Panc1 (cell line): ENCODE measurements around the gene NLRC5. TPM values are rescaled to one million over a fixed set of nuclear protein-coding genes. Genes with fewer than 3 reads are reported as not detected.
"Not testable (repeated sequence)": the region's sequence is repeated elsewhere in the genome, so short reads cannot be mapped to it uniquely, and the experiment has no call there.

ENCODE experiments used
- ATAC-seq: fragments of 200-7000 bp; cut with Tn5 transposase; 2 replicates; pipeline ENCODE4 v1.9.1; 2020; ENCODE audit warnings: mild to moderate bottlenecking, moderate library complexity
- BruUV-seq: library from RNA; stranded (reverse); fragments of 400-500 nt; replicated peaks from 2 replicates; lab custom pipeline; 2021; lab: Mats Ljungman, UMichigan
- CTCF ChIA-PET: fragments of 300-600 bp; sonication (Branson Sonifier 250); formaldehyde crosslinking; loops from one replicate; lab custom pipeline; 2022; ENCODE audit warnings: antibody characterized with exemption; lab: Charles Lee
- POLR2A ChIA-PET: fragments of 300-600 bp; sonication (Branson Sonifier 250); formaldehyde crosslinking; loops from one replicate; lab custom pipeline; 2022; ENCODE audit warnings: antibody characterized with exemption; lab: Charles Lee
- DNase-seq: peaks from one replicate; pipeline ENCODE4 v3.0.0-alpha.2; 2010; ENCODE audit warnings: low read depth, low spot score
- H3K27ac ChIP-seq: 2 replicates; pipeline ENCODE4 v1.5.1; 2011; ENCODE audit warnings: mild to moderate bottlenecking, low read length, inconsistent platforms
- H3K27me3 ChIP-seq: fragments of 200-500 bp; sonication (Bioruptor generic); 2 replicates; pipeline ENCODE4 v1.6.0; 2014; ENCODE audit warnings: low read length, inconsistent platforms; ENCODE audit not compliant: control insufficient read depth, insufficient read depth
- H3K36me3 ChIP-seq: fragments of 200-500 bp; sonication (Bioruptor generic); 2 replicates; pipeline ENCODE4 v1.5.1; 2014; ENCODE audit warnings: inconsistent platforms, mild to moderate bottlenecking, low read length, moderate library complexity; ENCODE audit not compliant: control insufficient read depth, insufficient read depth
- H3K4me1 ChIP-seq: 2 replicates; pipeline ENCODE4 v1.5.1; 2011; ENCODE audit warnings: inconsistent platforms, mild to moderate bottlenecking, low read length, moderate library complexity; ENCODE audit not compliant: control insufficient read depth, insufficient read depth
- H3K4me3 ChIP-seq, 2 experiments: 2 replicates each; pipeline ENCODE4 v1.5.1; 2011 to 2012; ENCODE audit warnings: low read depth in 2 of 2, low read length in 2 of 2, mild to moderate bottlenecking in 2 of 2, inconsistent platforms in 1 of 2, moderate library complexity in 1 of 2
- H3K9me3 ChIP-seq: fragments of 200-500 bp; sonication (Bioruptor generic); 2 replicates; pipeline ENCODE4 v1.5.1; 2014; ENCODE audit warnings: low read depth, mild to moderate bottlenecking, inconsistent platforms, low read length, moderate library complexity; ENCODE audit not compliant: control insufficient read depth, insufficient read depth
- POLR2AphosphoS5 ChIP-seq: IDR thresholded peaks from 2 replicates; pipeline ENCODE4 v1.6.1; 2012; ENCODE audit warnings: mild to moderate bottlenecking, low read depth, low read length, moderate library complexity
- SIN3A ChIP-seq: IDR thresholded peaks from 2 replicates; pipeline ENCODE4 v1.6.1; 2012; ENCODE audit warnings: low read depth, mild to moderate bottlenecking, low read length, moderate library complexity, borderline replicate concordance; ENCODE audit not compliant: insufficient read depth
- TCF7L2 ChIP-seq: IDR thresholded peaks from 2 replicates; pipeline ENCODE4 v1.6.1; 2011; ENCODE audit warnings: mild to moderate bottlenecking, low read depth, low read length, inconsistent platforms
- in situ Hi-C: cut with HindIII; loops from 2 replicates; pipeline ENCODE4 v1.10.0; 2016; ENCODE audit warnings: low sequenced_read_pairs, low pct_unique_long_range_greater_than_20kb
- intact Hi-C: fragments of 100-400 bp; cut with micrococcal nuclease; formaldehyde crosslinking; loops from one replicate; pipeline ENCODE4 v1.10.0; 2022; ENCODE audit not compliant: unreplicated experiment
- total RNA-seq: library from RNA; stranded (reverse); gene quantifications from one replicate; pipeline ENCODE4 v1.2.1, GENCODE V29; 2021; ENCODE audit not compliant: unreplicated experiment
- TF ChIP-seq, protein P1 (sequence below), 2 experiments: IDR thresholded peaks; 2 replicates each; pipeline ENCODE4 v1.6.1; 2011 to 2012; ENCODE audit warnings: low read depth in 2 of 2, control low read depth in 1 of 2, low read length in 1 of 2, mild to moderate bottlenecking in 1 of 2, moderate library complexity in 1 of 2; ENCODE audit not compliant: insufficient read depth in 1 of 2
- TF ChIP-seq, protein P2 (sequence below): fragments of 450-650 bp; IDR thresholded peaks from 2 replicates; pipeline ENCODE4 v1.5.1; 2017; ENCODE audit warnings: mild to moderate bottlenecking

The NLRC5 gene
- total RNA-seq, 1 experiment from 2014 or later, result 8.8 TPM

DNA sequence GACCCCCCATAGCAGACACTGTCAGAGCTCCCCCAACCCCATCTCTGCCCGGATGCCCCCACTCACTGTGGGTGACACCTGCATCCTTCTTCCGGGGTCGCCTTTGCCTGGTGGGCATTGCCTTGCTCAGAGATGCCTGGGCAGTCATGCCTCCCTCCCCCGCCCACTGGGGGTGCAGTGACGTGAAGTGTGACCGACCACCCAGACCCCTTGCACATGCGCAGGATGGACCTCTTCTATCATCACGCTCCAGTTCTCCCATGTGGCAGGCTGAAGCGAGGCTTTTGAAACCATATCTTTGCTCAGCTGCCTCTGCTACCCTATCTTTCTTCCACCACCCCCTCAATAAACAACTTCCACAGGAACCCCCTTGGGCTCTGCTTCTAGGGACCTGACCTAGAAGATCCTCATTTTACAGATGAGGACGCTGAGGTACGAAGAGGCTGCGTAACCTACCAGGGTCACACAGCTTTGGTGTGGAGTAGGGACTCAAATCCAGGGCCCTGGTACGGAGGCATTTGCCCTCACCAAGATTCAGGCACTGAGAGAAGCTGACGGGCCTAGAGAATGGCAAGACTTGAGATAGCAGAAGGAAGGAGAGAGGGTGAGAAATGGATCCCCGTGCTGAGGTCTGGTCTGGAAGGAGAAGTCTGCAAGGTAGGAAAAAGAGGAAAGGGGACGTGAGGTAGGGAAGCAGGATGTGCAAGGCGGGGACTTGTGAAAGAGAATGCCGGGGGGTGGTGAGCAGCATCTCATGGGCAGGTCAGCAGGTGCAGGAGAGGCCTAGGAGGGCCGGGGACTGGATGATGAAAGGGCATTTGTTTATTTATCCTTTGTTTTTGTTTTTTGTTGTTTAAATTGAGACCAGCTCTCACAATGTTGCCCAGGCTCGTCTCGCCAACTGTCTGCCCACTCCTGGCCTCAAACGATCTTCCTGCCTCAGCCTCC lies 14.4 kb downstream of the NLRC5 start:
- no peak for ATAC-seq

DNA sequence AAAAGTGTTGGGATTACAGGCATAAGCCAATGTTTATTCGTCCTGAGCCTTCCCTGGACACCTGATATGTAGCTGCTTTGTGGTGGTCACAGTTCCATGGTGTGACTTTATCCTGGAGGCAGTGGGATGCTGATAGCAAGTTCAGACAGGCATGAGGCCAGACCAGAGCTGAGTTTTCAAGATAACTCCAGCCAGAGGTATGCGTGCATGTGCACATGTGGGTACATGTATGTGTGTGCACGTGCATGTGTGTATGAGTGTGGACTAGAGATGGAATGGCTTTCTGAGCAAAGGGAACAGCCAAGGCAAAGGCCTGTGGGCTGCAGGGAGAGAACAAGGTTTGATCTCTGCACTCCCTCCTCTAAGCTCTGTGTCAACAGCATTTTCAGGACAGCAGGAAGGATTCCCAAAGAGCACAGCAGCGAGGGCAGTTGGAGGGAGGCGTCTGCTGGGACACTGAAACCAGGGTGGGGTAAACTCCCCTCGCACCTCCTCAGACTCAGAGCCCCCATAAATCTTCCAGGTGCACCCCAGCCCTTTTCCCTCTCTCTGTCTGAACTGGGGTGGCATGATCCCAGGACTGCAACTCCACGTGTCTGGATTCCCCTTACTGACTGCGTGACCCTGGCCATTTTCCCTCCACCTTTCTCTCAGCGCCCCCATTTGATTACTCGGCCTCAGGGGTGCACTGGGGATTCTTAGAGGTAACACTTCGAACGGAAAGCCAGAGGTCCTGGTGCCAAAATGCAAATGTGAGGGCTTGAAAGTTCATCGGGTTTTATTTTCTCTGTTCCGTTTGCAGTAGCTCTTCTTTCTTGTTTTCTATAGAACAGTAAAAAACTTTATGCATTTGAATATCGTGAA lies 15.3 kb downstream of the NLRC5 start:
- Histone ChIP-seq H3K27me3 (no peaks in the 10 kb centered on the region), H3K4me1 (no peaks in the 10 kb centered on the region), H3K36me3 (no peaks in the 10 kb centered on the region), H3K27ac (no peak overlapping the region), H3K4me3 (no peak overlapping the region), H3K9me3 (no peaks in the 10 kb centered on the region)
- CTCF ChIA-PET, result no interaction called here
- ATAC-seq (no peak), DNase-seq (no peak)
- intact Hi-C loops, result no loop called here
- POLR2A ChIA-PET, result no interaction called here
- in situ Hi-C loops, result no loop called here
- TF ChIP-seq TCF7L2, result no peak
- TF ChIP-seq, protein P1, sequence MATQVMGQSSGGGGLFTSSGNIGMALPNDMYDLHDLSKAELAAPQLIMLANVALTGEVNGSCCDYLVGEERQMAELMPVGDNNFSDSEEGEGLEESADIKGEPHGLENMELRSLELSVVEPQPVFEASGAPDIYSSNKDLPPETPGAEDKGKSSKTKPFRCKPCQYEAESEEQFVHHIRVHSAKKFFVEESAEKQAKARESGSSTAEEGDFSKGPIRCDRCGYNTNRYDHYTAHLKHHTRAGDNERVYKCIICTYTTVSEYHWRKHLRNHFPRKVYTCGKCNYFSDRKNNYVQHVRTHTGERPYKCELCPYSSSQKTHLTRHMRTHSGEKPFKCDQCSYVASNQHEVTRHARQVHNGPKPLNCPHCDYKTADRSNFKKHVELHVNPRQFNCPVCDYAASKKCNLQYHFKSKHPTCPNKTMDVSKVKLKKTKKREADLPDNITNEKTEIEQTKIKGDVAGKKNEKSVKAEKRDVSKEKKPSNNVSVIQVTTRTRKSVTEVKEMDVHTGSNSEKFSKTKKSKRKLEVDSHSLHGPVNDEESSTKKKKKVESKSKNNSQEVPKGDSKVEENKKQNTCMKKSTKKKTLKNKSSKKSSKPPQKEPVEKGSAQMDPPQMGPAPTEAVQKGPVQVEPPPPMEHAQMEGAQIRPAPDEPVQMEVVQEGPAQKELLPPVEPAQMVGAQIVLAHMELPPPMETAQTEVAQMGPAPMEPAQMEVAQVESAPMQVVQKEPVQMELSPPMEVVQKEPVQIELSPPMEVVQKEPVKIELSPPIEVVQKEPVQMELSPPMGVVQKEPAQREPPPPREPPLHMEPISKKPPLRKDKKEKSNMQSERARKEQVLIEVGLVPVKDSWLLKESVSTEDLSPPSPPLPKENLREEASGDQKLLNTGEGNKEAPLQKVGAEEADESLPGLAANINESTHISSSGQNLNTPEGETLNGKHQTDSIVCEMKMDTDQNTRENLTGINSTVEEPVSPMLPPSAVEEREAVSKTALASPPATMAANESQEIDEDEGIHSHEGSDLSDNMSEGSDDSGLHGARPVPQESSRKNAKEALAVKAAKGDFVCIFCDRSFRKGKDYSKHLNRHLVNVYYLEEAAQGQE (IDR thresholded peaks at IDR 0.05; ENCODE audit: insufficient read depth in 1 of 2, low read depth in 2 of 2, low read length in 1 of 2), result no peak
- TF ChIP-seq POLR2AphosphoS5, result no peak
- TF ChIP-seq, protein P2, sequence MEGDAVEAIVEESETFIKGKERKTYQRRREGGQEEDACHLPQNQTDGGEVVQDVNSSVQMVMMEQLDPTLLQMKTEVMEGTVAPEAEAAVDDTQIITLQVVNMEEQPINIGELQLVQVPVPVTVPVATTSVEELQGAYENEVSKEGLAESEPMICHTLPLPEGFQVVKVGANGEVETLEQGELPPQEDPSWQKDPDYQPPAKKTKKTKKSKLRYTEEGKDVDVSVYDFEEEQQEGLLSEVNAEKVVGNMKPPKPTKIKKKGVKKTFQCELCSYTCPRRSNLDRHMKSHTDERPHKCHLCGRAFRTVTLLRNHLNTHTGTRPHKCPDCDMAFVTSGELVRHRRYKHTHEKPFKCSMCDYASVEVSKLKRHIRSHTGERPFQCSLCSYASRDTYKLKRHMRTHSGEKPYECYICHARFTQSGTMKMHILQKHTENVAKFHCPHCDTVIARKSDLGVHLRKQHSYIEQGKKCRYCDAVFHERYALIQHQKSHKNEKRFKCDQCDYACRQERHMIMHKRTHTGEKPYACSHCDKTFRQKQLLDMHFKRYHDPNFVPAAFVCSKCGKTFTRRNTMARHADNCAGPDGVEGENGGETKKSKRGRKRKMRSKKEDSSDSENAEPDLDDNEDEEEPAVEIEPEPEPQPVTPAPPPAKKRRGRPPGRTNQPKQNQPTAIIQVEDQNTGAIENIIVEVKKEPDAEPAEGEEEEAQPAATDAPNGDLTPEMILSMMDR, result no peak
- TF ChIP-seq SIN3A, result no peak
- no TSS peak for BruUV-seq

More for the DNA sequence above, 14.4 kb downstream of the NLRC5 start:
- Histone ChIP-seq H3K4me3 (no peak overlapping the region), H3K27ac (no peak overlapping the region), H3K27me3 (no peaks in the 10 kb centered on the region), H3K4me1 (no peaks in the 10 kb centered on the region), H3K9me3 (no peaks in the 10 kb centered on the region), H3K36me3 (no peaks in the 10 kb centered on the region)
- TF ChIP-seq SIN3A (no peak), POLR2AphosphoS5 (no peak), TCF7L2 (no peak)
- TF ChIP-seq, protein P1 (IDR thresholded peaks at IDR 0.05; ENCODE audit: insufficient read depth in 1 of 2, low read depth in 2 of 2, low read length in 1 of 2), result no peak
- TF ChIP-seq, protein P2, result no peak
- in situ Hi-C loops, result no loop called here
- ChIA-PET CTCF (no interaction called here), POLR2A (no interaction called here)
- no TSS peak for BruUV-seq
- no peak for DNase-seq
- intact Hi-C loops, result no loop called here

DNA sequence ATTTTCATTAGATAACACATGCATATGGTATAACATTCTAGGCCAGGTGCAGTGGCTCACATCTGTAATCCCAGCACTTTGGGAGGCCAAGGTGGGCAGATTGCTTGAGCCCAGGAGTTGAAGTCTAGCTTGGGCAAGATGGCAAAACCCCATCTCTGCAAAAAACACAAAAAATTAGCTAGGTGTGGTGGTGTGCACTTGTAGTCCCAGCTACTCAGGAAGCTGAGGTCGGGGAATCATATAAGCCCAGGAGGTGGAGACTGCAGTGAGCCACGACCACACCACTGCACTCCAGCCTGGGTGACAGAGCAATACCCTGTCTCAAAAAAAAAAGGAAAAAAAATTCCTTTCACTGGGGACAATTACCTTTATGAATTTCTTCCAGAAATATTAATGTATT lies 16.2 kb downstream of the NLRC5 start:
- H3K27me3 ChIP-seq, H3K4me1 ChIP-seq, H3K27ac ChIP-seq, H3K4me3 ChIP-seq, ATAC-seq, H3K9me3 ChIP-seq, H3K36me3 ChIP-seq, in situ Hi-C loops, DNase-seq, BruUV-seq, intact Hi-C loops, CTCF ChIA-PET: not testable (repeated sequence)
- POLR2A ChIA-PET, result interaction anchor here (0.6 kb wide), 1 partner anchor 10 kb away, joined by 3 read pairs; no protein-coding TSS in a partner anchor
